CD4-positive, alpha-beta memory T cell (primary cell): ENCODE results near the gene MAN1C1. TPM values are rescaled to one million over a fixed set of nuclear protein-coding genes. Genes with fewer than 3 reads are reported as not detected.

Experiments
- CTCF ChIA-PET: fragments of 350-600 bp; sonication (Branson Sonifier 250); formaldehyde crosslinking; loops from one replicate; lab custom pipeline; 2021; ENCODE audit warnings: inconsistent platforms; ENCODE audit not compliant: partially characterized antibody; lab: Charles Lee
- POLR2A ChIA-PET: fragments of 350-600 bp; sonication (Branson Sonifier 250); formaldehyde crosslinking; loops from one replicate; lab custom pipeline; 2021; ENCODE audit not compliant: partially characterized antibody; lab: Charles Lee
- DNase-seq, 5 donors: peaks; one replicate each; pipeline versions ENCODE4 v3.0.0 to v3.0.0-alpha.2; 2020 to 2022; ENCODE audit warnings: mixed read lengths in 1 of 5
- H3K27ac ChIP-seq: one replicate; pipeline ENCODE4 v1.7.0; 2013; ENCODE audit warnings: low read depth, low read length
- H3K27me3 ChIP-seq: 2 replicates; pipeline ENCODE4 v1.7.0; 2013; ENCODE audit warnings: mild to moderate bottlenecking, low read length, moderate library complexity; ENCODE audit not compliant: insufficient read depth
- H3K36me3 ChIP-seq: 2 replicates; pipeline ENCODE4 v1.7.0; 2013; ENCODE audit warnings: mild to moderate bottlenecking, low read length, moderate library complexity; ENCODE audit not compliant: insufficient read depth
- H3K4me1 ChIP-seq: 2 replicates; pipeline ENCODE4 v1.7.0; 2013; ENCODE audit warnings: mild to moderate bottlenecking, low read length, moderate library complexity; ENCODE audit not compliant: insufficient read depth
- H3K4me3 ChIP-seq, 2 donors: one replicate each; pipeline ENCODE4 v1.7.0; 2013; ENCODE audit warnings: low read length in 2 of 2, mild to moderate bottlenecking in 1 of 2
- H3K9me3 ChIP-seq, 2 donors: one replicate each; pipeline ENCODE4 v1.7.0; 2013; ENCODE audit warnings: low read length in 2 of 2, control low read depth in 1 of 2; ENCODE audit not compliant: control insufficient read depth in 1 of 2
- H3K27ac Mint-ChIP-seq, 7 donors: one replicate each; pipeline ENCODE4 v1.8.0; 2020 to 2021; ENCODE audit warnings: mixed read lengths in 7 of 7, mild to moderate bottlenecking in 6 of 7, inconsistent platforms in 3 of 7, moderate library complexity in 3 of 7
- H3K27me3 Mint-ChIP-seq, 2 donors: one replicate each; pipeline ENCODE4 v1.8.0; 2020 to 2021; ENCODE audit warnings: mixed read lengths in 2 of 2
- H3K36me3 Mint-ChIP-seq, 2 donors: one replicate each; pipeline ENCODE4 v1.8.0; 2020 to 2021; ENCODE audit warnings: mixed read lengths in 2 of 2, inconsistent platforms in 1 of 2, mild to moderate bottlenecking in 1 of 2
- H3K4me1 Mint-ChIP-seq, 4 donors: one replicate each; pipeline ENCODE4 v1.8.0; 2020 to 2021; ENCODE audit warnings: mixed read lengths in 4 of 4, mild to moderate bottlenecking in 1 of 4
- H3K4me3 Mint-ChIP-seq, 8 donors: one replicate each; pipeline ENCODE4 v1.8.0; 2020 to 2021; ENCODE audit warnings: mixed read lengths in 8 of 8, mild to moderate bottlenecking in 7 of 8, moderate library complexity in 6 of 8, inconsistent platforms in 3 of 8
- H3K9me3 Mint-ChIP-seq, 8 donors: one replicate each; pipeline ENCODE4 v1.8.0; 2020 to 2021; ENCODE audit warnings: mixed read lengths in 8 of 8, mild to moderate bottlenecking in 5 of 8, inconsistent platforms in 3 of 8, moderate library complexity in 1 of 8
- intact Hi-C: fragments of 100-400 bp; cut with micrococcal nuclease; formaldehyde crosslinking; loops from one replicate; pipeline ENCODE4 v1.15.1; 2023
- polyA plus RNA-seq, 2 donors: library from polyadenylated mRNA; unstranded; fragments of 300-500 nt; fragmentation: Illumina TruSeq; gene quantifications; one replicate each; pipeline ENCODE4 v1.2.3, GENCODE V29; 2021
- total RNA-seq, 2 experiments: library from RNA; stranded (reverse); gene quantifications; one replicate each; pipeline ENCODE4 v1.2.3, GENCODE V29; 2021

Gene MAN1C1
- total RNA-seq (10 to 100 TPM; 42.6 to 45.1 TPM), polyA plus RNA-seq (10 to 100 TPM in 1 of 2 donors, 1 to 10 TPM in 1; 3.6 to 10.4 TPM)

GRCh38 chr1:25616095-25616986, at the start of gene MAN1C1:
Gene MAN1C1 (plus strand): TSS chr1:25616791. CDS start chr1:25617798, 1,007 bp downstream.
- H3K9me3 ChIP-seq: no peaks in the 10 kb centered on the region
- intact Hi-C loops: loop anchor here (1.0 to 5.0 kb wide), 4 partner anchors 8 to 381 kb away; partner anchors contain the start of genes LDLRAP1 and PAFAH2
- no peaks in the 10 kb centered on the region for H3K9me3 Mint-ChIP-seq
- peak within 1 kb of the TSS in 1 of 2 donors; percentile 71 for H3K4me3 ChIP-seq
- ChIA-PET CTCF (interaction anchor here (1.2 to 10.3 kb wide), 2 partner anchors 60 to 181 kb away, joined by 3 to 218 read pairs; partner anchors contain the start of gene SELENON), POLR2A (interaction anchor here (0.5 to 10.7 kb wide), 22 partner anchors 8 to 510 kb away, joined by 3 to 151 read pairs (median 6); partner anchors contain the start of genes MTFR1L and SELENON)
- peak; percentile 77 to 87 (median 85) for DNase-seq
- peak within 1 kb of the TSS; percentile 65 for H3K27ac ChIP-seq
- peaks cover 0 to 7% of the 10 kb centered on the region in 2 donors for H3K36me3 Mint-ChIP-seq
- no peaks in the 10 kb centered on the region for H3K36me3 ChIP-seq
- peak within 1 kb of the TSS; percentile 43 to 86 (median 75) for H3K27ac Mint-ChIP-seq
- peak within 1 kb of the TSS; percentile 64 to 85 (median 78) for H3K4me3 Mint-ChIP-seq
- no peaks in the 10 kb centered on the region for H3K27me3 Mint-ChIP-seq
- peaks cover 48 to 53% (median 49%) of the 10 kb centered on the region in 4 donors for H3K4me1 Mint-ChIP-seq
- no peaks in the 10 kb centered on the region for H3K27me3 ChIP-seq
- H3K4me1 ChIP-seq: peaks cover 58% of the 10 kb centered on the region

DNA sequence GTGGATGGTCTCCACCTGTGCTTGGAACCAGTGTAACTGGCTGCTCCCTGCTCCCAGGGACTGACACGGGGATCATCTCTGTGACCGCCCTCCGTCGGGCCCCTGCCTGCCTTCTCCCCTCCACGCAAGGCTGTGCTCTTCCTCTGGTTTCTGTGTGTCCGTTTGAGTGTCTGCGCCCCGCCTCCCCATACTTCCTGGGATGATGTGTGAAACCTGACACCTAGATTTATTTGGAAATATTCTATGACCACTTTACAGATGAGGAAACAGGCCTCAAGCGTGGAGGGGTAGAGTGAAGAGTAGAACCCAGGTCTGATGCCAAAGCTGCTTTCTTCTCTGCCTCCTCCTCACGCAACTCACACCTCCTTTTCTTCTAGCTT, 48.9 kb upstream of the MAN1C1 start:
- POLR2A ChIA-PET: interaction anchor here (22.9 kb wide), 1 partner anchor 14 kb away, joined by 615 read pairs; the partner anchor contains the start of gene LDLRAP1
- Histone ChIP-seq H3K27ac (no peak overlapping the region), H3K27me3 (no peaks in the 10 kb centered on the region), H3K9me3 (no peaks in the 10 kb centered on the region), H3K4me1 (peaks cover 74% of the 10 kb centered on the region), H3K4me3 (no peak overlapping the region), H3K36me3 (peaks cover 31% of the 10 kb centered on the region)
- Mint-ChIP-seq H3K4me3 (peak overlapping the region in 3 of 8 donors; percentile 45 to 75 (median 59)), H3K36me3 (peaks cover 44 to 54% of the 10 kb centered on the region in 2 donors), H3K9me3 (no peaks in the 10 kb centered on the region), H3K27me3 (no peaks in the 10 kb centered on the region), H3K27ac (peak overlapping the region; percentile 11 to 90 (median 84)), H3K4me1 (peaks cover 31 to 93% (median 59%) of the 10 kb centered on the region in 4 donors)
- CTCF ChIA-PET: interaction anchor here (1.1 kb wide), 1 partner anchor 10 kb away, joined by 3 read pairs; no protein-coding TSS in a partner anchor
- intact Hi-C loops: no loop called here
- DNase-seq: no peak

- Histone ChIP-seq H3K4me1 (peaks cover 74% of the 10 kb centered on the region), H3K9me3 (no peaks in the 10 kb centered on the region), H3K27ac (no peak overlapping the region), H3K36me3 (peaks cover 31% of the 10 kb centered on the region), H3K4me3 (no peak overlapping the region), H3K27me3 (no peaks in the 10 kb centered on the region)
- intact Hi-C loops: no loop called here
- ChIA-PET POLR2A (interaction anchor here (22.9 kb wide), 1 partner anchor 14 kb away, joined by 615 read pairs; the partner anchor contains the start of gene LDLRAP1), CTCF (interaction anchor here (1.1 kb wide), 1 partner anchor 10 kb away, joined by 3 read pairs; no protein-coding TSS in a partner anchor)
- Mint-ChIP-seq H3K27ac (peak overlapping the region; percentile 5 to 90 (median 84)), H3K27me3 (no peaks in the 10 kb centered on the region), H3K4me3 (peak overlapping the region in 4 of 8 donors; percentile 40 to 75 (median 46)), H3K36me3 (peaks cover 39 to 48% of the 10 kb centered on the region in 2 donors), H3K4me1 (peaks cover 28 to 93% (median 60%) of the 10 kb centered on the region in 4 donors), H3K9me3 (no peaks in the 10 kb centered on the region)
- DNase-seq: no peak
These were observed 48.3 kb upstream of the MAN1C1 start for GRCh38 chr1:25568090-25568833.

DNA sequence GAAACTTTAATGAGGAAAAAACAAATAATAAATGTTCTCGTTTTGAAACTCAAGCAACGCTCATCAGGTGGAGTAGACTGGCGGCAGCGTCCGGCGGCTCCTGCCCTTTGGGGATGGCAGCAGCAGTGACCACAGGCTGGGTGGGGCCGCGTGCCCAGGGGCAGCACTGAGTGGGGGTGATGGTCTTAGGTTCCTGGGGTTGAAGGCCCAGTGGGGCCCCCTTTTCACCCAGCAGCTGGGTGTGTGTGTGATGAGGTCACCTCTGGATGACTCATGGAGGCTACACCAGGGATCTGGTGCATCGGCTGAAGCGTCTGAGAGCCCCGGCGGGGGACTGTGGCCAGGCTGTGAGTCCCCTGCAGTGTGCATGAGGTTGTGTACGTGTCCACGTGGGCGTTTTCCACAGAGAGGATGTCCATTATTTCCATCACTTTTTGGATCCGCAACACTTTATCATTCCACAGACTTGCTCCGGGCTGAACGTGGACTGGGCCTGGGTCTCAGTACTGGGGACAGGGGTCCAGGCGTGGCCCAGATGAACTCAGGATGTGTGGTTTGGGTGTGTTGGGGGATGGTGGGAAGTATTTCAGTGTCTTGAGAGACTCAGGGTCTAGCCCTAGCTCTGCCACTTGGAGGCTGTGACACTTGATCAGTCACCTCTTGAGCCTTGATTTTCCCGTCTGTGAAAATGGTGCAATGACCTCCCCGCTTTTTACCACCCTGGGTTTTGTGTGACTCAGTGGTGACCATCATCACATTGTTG, 47.6 kb upstream of the MAN1C1 start:
- ChIA-PET POLR2A (interaction anchor here (22.9 kb wide), 1 partner anchor 15 kb away, joined by 615 read pairs; the partner anchor contains the start of gene LDLRAP1), CTCF (interaction anchor here (0.9 to 1.5 kb wide), 2 partner anchors 40 to 65 kb away, joined by 3 to 4 read pairs; no protein-coding TSS in a partner anchor)
- H3K4me1 ChIP-seq: peaks cover 70% of the 10 kb centered on the region
- intact Hi-C loops: no loop called here
- no peaks in the 10 kb centered on the region for H3K9me3 ChIP-seq
- peaks cover 28 to 87% (median 56%) of the 10 kb centered on the region in 4 donors for H3K4me1 Mint-ChIP-seq
- H3K4me3 Mint-ChIP-seq: peak overlapping the region in 1 of 8 donors; percentile 32
- no peaks in the 10 kb centered on the region for H3K27me3 Mint-ChIP-seq
- H3K36me3 Mint-ChIP-seq: peaks cover 37 to 45% of the 10 kb centered on the region in 2 donors
- peaks cover 25% of the 10 kb centered on the region for H3K36me3 ChIP-seq
- no peak for DNase-seq
- no peaks in the 10 kb centered on the region for H3K27me3 ChIP-seq
- H3K9me3 Mint-ChIP-seq: no peaks in the 10 kb centered on the region
- peak overlapping the region in 5 of 7 donors; percentile 25 to 70 (median 56) for H3K27ac Mint-ChIP-seq
- no peak overlapping the region for H3K27ac ChIP-seq
- H3K4me3 ChIP-seq: no peak overlapping the region

- Histone ChIP-seq H3K27ac (no peak overlapping the region), H3K4me1 (peaks cover 62% of the 10 kb centered on the region)
These were observed 46.8 kb upstream of the MAN1C1 start for GRCh38 chr1:25569597-25570396.

More at GRCh38 chr1:25569597-25570396, 46.8 kb upstream of the MAN1C1 start:
- H3K4me3 Mint-ChIP-seq: peak overlapping the region in 1 of 8 donors; percentile 32
- no peaks in the 10 kb centered on the region for H3K9me3 ChIP-seq
- intact Hi-C loops: no loop called here
- DNase-seq: no peak
- H3K36me3 ChIP-seq: peaks cover 23% of the 10 kb centered on the region
- H3K27ac Mint-ChIP-seq: peak overlapping the region in 5 of 7 donors; percentile 40 to 84 (median 68)
- H3K27me3 Mint-ChIP-seq: no peaks in the 10 kb centered on the region
- CTCF ChIA-PET: interaction anchor here (0.9 to 1.5 kb wide), 2 partner anchors 39 to 66 kb away, joined by 3 to 4 read pairs; no protein-coding TSS in a partner anchor
- H3K4me3 ChIP-seq: no peak overlapping the region
- peaks cover 32 to 40% of the 10 kb centered on the region in 2 donors for H3K36me3 Mint-ChIP-seq
- peaks cover 26 to 82% (median 51%) of the 10 kb centered on the region in 4 donors for H3K4me1 Mint-ChIP-seq
- POLR2A ChIA-PET: interaction anchor here (0.6 to 22.9 kb wide), 4 partner anchors 16 to 250 kb away, joined by 3 to 615 read pairs (median 9); partner anchors contain the start of genes LDLRAP1 and MTFR1L
- no peaks in the 10 kb centered on the region for H3K27me3 ChIP-seq
- no peaks in the 10 kb centered on the region for H3K9me3 Mint-ChIP-seq
